ENCODE results near the gene GABBR1. TPM values are rescaled to one million over a fixed set of nuclear protein-coding genes. Genes with fewer than 3 reads are reported as not detected.
A peak's percentile ranks its signal among the peaks of the same experiment; 100 is the strongest.

Gene GABBR1
- total RNA-seq, 2 donors from 2014 or later, result 3.0 to 15.2 TPM

- Mint-ChIP-seq H3K27me3 (peaks cover 37 to 55% of the 10 kb centered on the region in 2 donors), H3K9me3 (no peaks in the 10 kb centered on the region), H3K4me1 (ENCODE audit: low read depth in 2 of 2) (peaks cover 3 to 5% of the 10 kb centered on the region in 2 donors), H3K27ac (peak overlapping the region in 1 of 2 donors; percentile 19), H3K36me3 (no peaks in the 10 kb centered on the region), H3K4me3 (no peak overlapping the region)
- DNase-seq (ENCODE audit: low spot score) (no peak), ATAC-seq (no peak)
Measured at GRCh38 chr6:29561606-29562181, 71.3 kb downstream of the GABBR1 start.

- Mint-ChIP-seq H3K27me3 (peaks cover 42 to 61% of the 10 kb centered on the region in 2 donors), H3K4me1 (ENCODE audit: low read depth in 2 of 2) (peaks cover 3 to 5% of the 10 kb centered on the region in 2 donors), H3K36me3 (no peaks in the 10 kb centered on the region), H3K4me3 (no peak overlapping the region), H3K27ac (peak overlapping the region in 1 of 2 donors; percentile 19), H3K9me3 (no peaks in the 10 kb centered on the region)
- DNase-seq (ENCODE audit: low spot score) (no peak), ATAC-seq (no peak)
Measured at GRCh38 chr6:29561091-29561490, 71.9 kb downstream of the GABBR1 start.

- ATAC-seq (no peak), DNase-seq (ENCODE audit: low spot score) (no peak)
- Mint-ChIP-seq H3K27ac (no peak within 1 kb of the TSS), H3K27me3 (peaks cover 50 to 74% of the 10 kb centered on the region in 2 donors), H3K4me3 (peak within 1 kb of the TSS; percentile 23), H3K9me3 (no peaks in the 10 kb centered on the region), H3K4me1 (ENCODE audit: low read depth in 2 of 2) (peaks cover 3 to 5% of the 10 kb centered on the region in 2 donors), H3K36me3 (no peaks in the 10 kb centered on the region)
Measured at GRCh38 chr6:29559524-29560287, 73.3 kb downstream of the GABBR1 start, which contains the start of gene UBD. Gene UBD, minus strand, starts transcription at chr6:29559732. Its CDS starts 31 bp downstream, at chr6:29559701.

- no peak overlapping the region for H3K4me3 Mint-ChIP-seq
- H3K4me1 Mint-ChIP-seq (ENCODE audit: low read depth in 2 of 2), result peaks cover 8 to 11% of the 10 kb centered on the region in 2 donors
- ATAC-seq (no peak), DNase-seq (ENCODE audit: low spot score) (no peak)
- peaks cover 60 to 83% of the 10 kb centered on the region in 2 donors for H3K27me3 Mint-ChIP-seq
- no peak overlapping the region for H3K27ac Mint-ChIP-seq
- H3K9me3 Mint-ChIP-seq, result no peaks in the 10 kb centered on the region
- no peaks in the 10 kb centered on the region for H3K36me3 Mint-ChIP-seq
Measured at GRCh38 chr6:29558439-29559079, 74.4 kb downstream of the GABBR1 start.

- ATAC-seq (no peak), DNase-seq (ENCODE audit: low spot score) (no peak)
- H3K4me1 Mint-ChIP-seq (ENCODE audit: low read depth in 2 of 2), result peaks cover 13 to 20% of the 10 kb centered on the region in 2 donors
- H3K36me3 Mint-ChIP-seq, result no peaks in the 10 kb centered on the region
- H3K9me3 Mint-ChIP-seq, result no peaks in the 10 kb centered on the region
- H3K27ac Mint-ChIP-seq, result no peak overlapping the region
- peaks cover 54 to 78% of the 10 kb centered on the region in 2 donors for H3K27me3 Mint-ChIP-seq
- no peak overlapping the region for H3K4me3 Mint-ChIP-seq
Measured at GRCh38 chr6:29557320-29557719, 75.7 kb downstream of the GABBR1 start.

- peaks cover 46 to 64% of the 10 kb centered on the region in 2 donors for H3K27me3 Mint-ChIP-seq
- ATAC-seq, result no peak
- H3K27ac Mint-ChIP-seq, result peak overlapping the region in 1 of 2 donors; percentile 61
- peaks cover 13 to 14% of the 10 kb centered on the region in 2 donors for H3K4me1 Mint-ChIP-seq (ENCODE audit: low read depth in 2 of 2)
- H3K9me3 Mint-ChIP-seq, result no peaks in the 10 kb centered on the region
- H3K4me3 Mint-ChIP-seq, result peak overlapping the region; percentile 61
- no peaks in the 10 kb centered on the region for H3K36me3 Mint-ChIP-seq
- no peak for DNase-seq (ENCODE audit: low spot score)
Measured at GRCh38 chr6:29554764-29555163, 78.2 kb downstream of the GABBR1 start.

GRCh38 chr6:29553268-29554057 is 79.5 kb downstream of the GABBR1 start:
- Mint-ChIP-seq H3K9me3 (no peaks in the 10 kb centered on the region), H3K4me3 (peak overlapping the region; percentile 61), H3K27me3 (peaks cover 48 to 67% of the 10 kb centered on the region in 2 donors), H3K4me1 (ENCODE audit: low read depth in 2 of 2) (peaks cover 13 to 14% of the 10 kb centered on the region in 2 donors), H3K36me3 (no peaks in the 10 kb centered on the region), H3K27ac (peak overlapping the region in 1 of 2 donors; percentile 61)
- DNase-seq (ENCODE audit: low spot score) (peak; percentile 63), ATAC-seq (peak; percentile 79 to 80)

GRCh38 chr6:29552512-29553051 is 80.4 kb downstream of the GABBR1 start:
- H3K4me1 Mint-ChIP-seq (ENCODE audit: low read depth in 2 of 2), result peaks cover 13 to 14% of the 10 kb centered on the region in 2 donors
- no peaks in the 10 kb centered on the region for H3K9me3 Mint-ChIP-seq
- DNase-seq (ENCODE audit: low spot score) (no peak), ATAC-seq (peak in 1 of 2 donors; percentile 59)
- H3K27me3 Mint-ChIP-seq, result peaks cover 52 to 68% of the 10 kb centered on the region in 2 donors
- peak overlapping the region; percentile 61 for H3K4me3 Mint-ChIP-seq
- no peaks in the 10 kb centered on the region for H3K36me3 Mint-ChIP-seq
- peak overlapping the region in 1 of 2 donors; percentile 61 for H3K27ac Mint-ChIP-seq

GRCh38 chr6:29547573-29547972 is 85.4 kb downstream of the GABBR1 start:
- no peaks in the 10 kb centered on the region for H3K36me3 Mint-ChIP-seq
- DNase-seq (ENCODE audit: low spot score) (no peak), ATAC-seq (no peak)
- no peaks in the 10 kb centered on the region for H3K4me1 Mint-ChIP-seq (ENCODE audit: low read depth in 2 of 2)
- peaks cover 41 to 59% of the 10 kb centered on the region in 2 donors for H3K27me3 Mint-ChIP-seq
- H3K9me3 Mint-ChIP-seq, result no peaks in the 10 kb centered on the region
- no peak overlapping the region for H3K4me3 Mint-ChIP-seq
- no peak overlapping the region for H3K27ac Mint-ChIP-seq

- Mint-ChIP-seq H3K27ac (no peak overlapping the region), H3K27me3 (peaks cover 15 to 27% of the 10 kb centered on the region in 2 donors), H3K36me3 (no peaks in the 10 kb centered on the region), H3K4me1 (ENCODE audit: low read depth in 2 of 2) (peaks cover 0 to 2% of the 10 kb centered on the region in 2 donors), H3K4me3 (no peak overlapping the region), H3K9me3 (no peaks in the 10 kb centered on the region)
- DNase-seq (ENCODE audit: low spot score) (no peak), ATAC-seq (no peak)
Measured at GRCh38 chr6:29537714-29538403, 95.1 kb downstream of the GABBR1 start.

- Mint-ChIP-seq H3K4me1 (ENCODE audit: low read depth in 2 of 2) (peaks cover 0 to 3% of the 10 kb centered on the region in 2 donors), H3K27me3 (peaks cover 0 to 7% of the 10 kb centered on the region in 2 donors), H3K36me3 (no peaks in the 10 kb centered on the region)
Measured at GRCh38 chr6:29532320-29532951, 100.5 kb downstream of the GABBR1 start.

GRCh38 chr6:29531668-29532067 is 101.3 kb downstream of the GABBR1 start:
- peaks cover 0 to 3% of the 10 kb centered on the region in 2 donors for H3K4me1 Mint-ChIP-seq (ENCODE audit: low read depth in 2 of 2)
- no peak overlapping the region for H3K4me3 Mint-ChIP-seq
- no peak overlapping the region for H3K27ac Mint-ChIP-seq
- DNase-seq (ENCODE audit: low spot score) (no peak), ATAC-seq (peak; percentile 63 to 79)
- H3K27me3 Mint-ChIP-seq, result peaks cover 0 to 5% of the 10 kb centered on the region in 2 donors
- H3K36me3 Mint-ChIP-seq, result no peaks in the 10 kb centered on the region
- no peaks in the 10 kb centered on the region for H3K9me3 Mint-ChIP-seq

More at GRCh38 chr6:29532320-29532951, 100.5 kb downstream of the GABBR1 start:
- ATAC-seq, result no peak
- Mint-ChIP-seq H3K4me3 (no peak overlapping the region), H3K27ac (no peak overlapping the region), H3K9me3 (no peaks in the 10 kb centered on the region)
- no peak for DNase-seq (ENCODE audit: low spot score)
